ENCODE measurements around the gene SH3BP4.
A peak's percentile ranks its signal among the peaks of the same experiment; 100 is the strongest.

SH3BP4 gene

DNA sequence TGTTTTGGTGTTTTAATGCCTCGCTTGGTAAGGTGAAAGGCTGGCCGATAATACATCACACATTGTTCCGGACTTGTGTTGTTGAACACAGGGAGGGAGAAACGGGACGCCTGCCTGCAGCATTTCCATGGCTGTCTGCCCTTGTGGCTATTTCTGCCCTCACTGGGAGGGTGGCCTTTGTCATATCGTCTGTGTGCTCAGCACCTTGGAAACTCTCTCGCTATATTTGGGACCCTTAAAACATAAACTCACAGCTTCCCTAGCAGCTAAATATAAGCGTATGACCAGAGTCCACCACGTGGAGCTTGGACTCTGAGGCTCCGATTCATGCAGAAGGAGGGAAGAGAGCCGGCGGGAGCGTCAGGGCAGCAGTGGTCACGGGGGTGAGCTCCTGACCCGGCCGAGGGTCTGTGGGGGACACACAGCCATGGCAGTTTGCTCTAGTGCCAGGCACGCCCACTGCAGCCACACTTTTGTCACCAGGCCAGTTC is 111.7 kb downstream of the SH3BP4 start:
- no peak for DNase-seq

DNA sequence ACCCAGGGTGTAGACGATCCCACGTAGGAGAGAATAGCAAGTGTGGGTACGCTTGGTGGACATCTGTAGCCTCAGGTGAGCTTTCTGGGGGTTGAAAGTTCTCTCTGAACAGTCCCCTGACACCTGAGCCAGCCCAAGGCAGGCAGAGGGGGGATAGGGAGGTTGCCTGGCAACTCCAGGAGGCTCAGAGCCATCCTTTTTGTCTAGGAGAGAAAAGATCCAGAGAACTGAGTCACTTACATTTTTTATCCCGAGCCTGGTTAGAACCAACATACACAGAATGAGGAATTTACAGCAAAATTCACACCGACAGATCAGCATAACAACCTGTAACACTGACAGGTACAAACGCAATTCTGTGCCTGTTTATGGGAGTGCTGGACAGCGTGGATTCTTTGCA is 113.2 kb downstream of the SH3BP4 start:
- no peak for DNase-seq

DNA sequence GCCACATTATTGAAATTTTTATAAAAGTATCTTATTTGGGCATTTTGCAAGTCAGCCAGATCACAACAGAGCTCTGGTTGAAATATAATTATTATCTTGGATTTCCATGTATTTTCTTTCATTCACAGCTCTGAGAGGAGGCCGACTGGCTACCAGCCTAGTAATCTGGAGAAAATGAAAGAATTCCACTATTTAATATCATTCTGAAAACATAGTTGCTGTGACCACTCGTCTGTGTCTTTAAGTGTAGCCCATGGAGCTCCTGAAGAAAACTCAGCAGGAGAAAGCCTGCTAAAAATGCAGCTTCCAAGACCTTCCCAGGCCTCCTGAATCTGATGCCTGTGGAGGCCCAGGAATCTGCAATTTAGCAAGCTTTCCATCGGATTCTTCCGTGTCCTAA is 114.7 kb downstream of the SH3BP4 start:
- DNase-seq = no peak

DNA sequence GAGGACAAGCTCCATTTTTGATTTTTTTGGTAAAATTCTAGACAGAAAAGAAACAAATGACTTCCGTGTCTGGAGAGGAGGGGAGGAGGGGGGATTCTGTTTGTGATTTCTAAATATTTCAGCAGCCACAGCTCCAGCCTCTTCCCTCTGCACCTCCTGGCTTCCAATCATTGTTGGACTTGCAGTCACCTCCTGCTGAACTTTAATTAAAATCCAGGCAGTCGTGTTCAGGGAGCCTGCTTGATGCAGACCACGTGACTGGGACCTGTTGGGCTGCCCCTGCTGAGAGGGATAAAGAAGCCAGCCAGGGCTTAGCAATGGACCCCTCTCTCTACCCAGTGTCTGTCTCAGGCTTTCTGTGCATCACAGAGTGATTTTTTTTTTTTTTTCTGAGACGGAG is 115.1 kb downstream of the SH3BP4 start:
- no peak for DNase-seq

DNA sequence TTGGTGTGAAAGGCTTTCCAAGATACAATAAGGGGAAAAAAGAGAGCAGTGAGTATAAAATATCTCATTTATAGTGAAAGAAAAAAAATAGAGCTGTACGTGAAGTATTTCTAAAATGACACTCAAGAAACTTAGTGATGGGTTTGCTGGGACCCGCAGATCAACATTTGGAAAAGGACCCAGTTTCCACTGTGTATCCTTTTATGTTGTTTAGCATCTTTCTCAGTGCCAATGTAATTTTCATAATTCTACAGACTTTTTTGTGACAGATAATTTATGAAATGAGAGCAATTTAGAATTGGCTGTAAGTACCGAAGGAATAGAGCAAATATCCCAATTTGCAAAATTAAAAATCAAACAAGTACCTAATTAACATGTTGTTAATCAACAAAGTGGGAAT is 116.9 kb downstream of the SH3BP4 start:
- no peak for DNase-seq

DNA sequence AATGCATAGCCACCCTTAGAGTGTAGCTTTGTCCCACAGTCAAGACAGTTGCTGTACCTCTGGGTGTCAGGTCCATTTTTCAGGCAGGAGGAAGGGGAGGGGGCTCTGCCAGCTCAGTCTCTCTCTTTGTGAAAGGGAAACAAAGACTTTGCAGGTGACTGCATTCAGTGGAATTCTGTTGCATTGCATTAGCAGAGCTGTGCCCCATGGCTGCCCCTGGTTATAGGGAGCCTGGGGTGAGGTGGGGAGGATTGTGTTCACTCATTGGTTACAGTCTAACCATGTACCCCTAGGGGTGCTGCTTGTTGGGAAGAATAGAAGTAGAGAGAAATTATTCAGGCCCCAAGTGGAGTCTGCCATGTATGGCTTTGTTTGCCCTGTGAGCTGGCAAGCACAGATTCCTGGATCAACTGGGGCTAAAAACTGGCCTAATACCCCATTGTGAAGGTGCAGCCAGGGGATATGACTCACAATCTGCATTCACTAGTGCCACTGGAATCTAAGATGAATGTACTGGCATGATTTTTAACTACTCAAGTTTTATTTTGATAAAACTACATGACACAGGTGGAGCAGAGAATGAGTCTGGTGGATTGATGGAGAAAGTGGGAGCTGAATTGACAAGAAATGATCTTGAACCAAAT is 118.4 kb downstream of the SH3BP4 start:
- DNase-seq = no peak

DNA sequence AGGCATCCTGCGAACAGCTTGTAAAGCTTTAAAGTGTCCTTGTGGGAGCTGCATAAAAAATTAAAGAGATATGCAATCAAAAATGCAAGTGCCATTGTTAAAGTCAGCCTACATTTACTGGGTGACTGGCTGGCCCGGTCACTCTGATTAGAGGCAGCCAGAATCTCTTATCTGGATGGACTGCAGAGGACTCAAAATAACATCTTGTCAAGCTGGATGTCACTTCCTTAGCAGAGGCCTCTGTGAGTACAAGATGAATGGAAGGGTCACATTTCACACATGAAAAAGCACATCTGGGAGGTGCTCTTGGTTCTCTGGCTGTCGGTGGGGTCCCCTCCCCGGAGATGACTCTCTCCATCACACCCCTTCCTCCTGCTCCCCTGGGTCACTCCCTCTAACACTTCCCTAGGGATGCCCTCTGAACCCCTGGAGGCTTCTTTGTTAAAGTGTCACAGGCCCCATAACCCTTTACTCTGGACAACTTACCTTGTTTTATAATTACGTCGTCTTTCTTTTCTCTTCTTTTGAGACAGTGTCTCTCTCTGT is 122.1 kb downstream of the SH3BP4 start:
- DNase-seq = no peak

DNA sequence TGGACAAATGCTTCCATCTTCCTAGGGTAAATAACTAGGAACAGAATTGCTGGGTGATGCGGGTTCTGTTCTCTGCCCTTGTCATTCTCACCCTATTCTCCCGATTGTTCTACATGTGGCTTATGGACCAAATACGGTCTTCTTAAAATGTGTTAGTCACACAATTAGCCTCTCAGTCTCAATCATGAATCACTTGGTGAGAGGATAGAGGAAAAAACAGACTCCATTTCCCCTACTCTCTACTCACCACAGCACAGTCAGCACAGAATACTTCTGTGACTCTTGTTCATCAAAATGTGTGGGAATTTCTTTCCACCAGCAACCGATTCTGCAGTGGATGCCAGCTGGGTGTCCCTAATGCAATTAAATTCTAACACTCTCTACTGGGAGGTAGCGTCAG is 125.2 kb downstream of the SH3BP4 start:
- DNase-seq = no peak

DNA sequence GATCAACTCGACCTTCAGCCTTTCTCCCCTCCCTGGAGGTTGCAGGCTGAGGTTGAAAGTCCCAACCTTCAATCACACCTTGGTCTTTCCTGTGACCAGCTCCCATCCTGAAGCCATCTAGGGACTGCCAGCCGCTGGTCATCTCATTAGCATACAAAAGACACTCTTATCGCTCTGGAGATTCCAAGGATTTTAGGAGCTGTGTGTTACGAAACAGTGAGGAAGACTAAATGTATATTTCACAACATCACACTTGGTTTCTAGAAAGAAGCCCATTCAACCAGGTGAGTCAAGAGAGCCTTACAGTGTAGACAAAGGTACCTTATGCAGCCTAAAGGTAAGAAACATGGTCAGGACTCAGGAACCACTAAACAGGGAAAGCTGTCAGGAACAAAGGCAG is 126.4 kb downstream of the SH3BP4 start:
- DNase-seq = no peak

DNA sequence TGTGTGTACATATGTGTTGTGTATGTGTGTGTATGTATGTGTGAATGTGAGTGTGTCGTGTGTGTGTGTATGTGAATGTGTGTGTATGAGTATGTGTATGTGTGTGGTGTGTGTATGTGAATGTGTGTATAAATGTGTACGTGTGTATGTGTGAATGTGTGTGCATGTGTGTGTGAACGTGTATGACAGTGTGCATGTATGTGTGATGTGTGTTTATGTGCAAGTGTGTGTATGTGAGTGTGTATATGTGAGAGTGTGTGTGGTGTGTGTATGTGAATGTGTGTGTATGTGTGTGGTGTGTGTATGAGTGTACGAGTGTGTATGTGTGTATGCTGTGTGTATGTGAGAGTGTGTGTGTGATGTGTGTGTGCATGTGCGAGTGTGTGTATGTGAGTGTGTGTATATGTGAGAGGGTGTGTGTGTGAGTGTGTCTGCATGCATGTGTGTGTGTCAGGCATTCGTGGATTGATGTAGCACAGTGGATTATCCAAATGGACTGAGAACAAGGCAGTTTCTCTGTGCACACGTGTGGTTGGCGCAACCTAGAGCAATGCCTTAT is 127.2 kb downstream of the SH3BP4 start:
- no peak for DNase-seq

DNA sequence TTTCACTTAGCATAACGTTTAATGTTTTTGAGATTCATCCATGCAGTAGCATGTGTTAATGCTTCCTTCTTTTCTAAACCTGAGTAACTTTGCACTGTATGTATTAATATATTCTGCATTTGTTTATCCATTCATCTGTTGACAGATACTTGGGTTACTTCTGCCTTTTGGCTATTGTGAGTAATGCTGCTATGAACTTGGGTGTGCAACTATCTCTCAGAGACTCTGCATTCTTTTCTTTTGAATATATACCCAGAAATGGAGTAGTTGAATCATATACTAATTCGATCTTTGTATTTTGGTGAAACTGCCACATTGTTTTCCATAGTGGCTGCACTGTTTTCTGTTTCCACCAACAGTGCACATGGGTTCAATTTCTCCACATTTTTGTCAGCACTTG is 128.3 kb downstream of the SH3BP4 start:
- no peak for DNase-seq

DNA sequence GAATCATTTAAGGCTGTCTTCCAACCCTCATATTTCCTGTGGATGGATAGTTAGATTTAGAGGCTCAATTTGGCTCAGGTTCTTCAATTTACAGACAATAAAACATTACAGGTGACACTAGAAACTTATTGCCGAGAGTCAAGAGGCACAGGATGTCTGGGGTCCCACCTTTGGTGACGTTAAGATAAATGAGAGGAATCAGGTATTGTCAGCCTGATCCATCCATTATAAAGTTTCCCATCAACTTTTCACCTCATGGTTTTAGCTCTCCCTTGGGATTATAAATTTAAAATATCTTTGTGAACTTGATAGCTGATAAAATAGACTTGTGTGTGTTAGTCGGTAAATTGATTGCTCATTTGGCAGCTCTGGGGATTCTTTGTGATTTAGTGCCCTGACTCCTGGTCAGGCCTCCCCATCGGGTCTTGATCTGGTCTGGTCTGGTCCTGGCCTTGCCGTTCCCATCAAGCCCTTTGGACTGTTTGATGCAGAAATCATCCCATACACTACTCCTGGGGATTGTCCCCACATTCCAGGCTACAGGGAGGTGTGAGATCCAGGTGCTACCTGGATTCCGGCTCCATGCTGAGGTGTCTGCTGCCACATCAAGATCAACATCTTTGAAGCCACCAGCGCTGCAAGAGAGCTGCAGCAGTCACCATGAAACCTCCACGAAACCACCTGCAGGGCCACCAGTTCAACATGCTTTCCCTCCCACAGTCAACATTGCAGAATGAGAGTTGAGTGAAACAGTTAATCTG is 130.9 kb downstream of the SH3BP4 start:
- DNase-seq = no peak

DNA sequence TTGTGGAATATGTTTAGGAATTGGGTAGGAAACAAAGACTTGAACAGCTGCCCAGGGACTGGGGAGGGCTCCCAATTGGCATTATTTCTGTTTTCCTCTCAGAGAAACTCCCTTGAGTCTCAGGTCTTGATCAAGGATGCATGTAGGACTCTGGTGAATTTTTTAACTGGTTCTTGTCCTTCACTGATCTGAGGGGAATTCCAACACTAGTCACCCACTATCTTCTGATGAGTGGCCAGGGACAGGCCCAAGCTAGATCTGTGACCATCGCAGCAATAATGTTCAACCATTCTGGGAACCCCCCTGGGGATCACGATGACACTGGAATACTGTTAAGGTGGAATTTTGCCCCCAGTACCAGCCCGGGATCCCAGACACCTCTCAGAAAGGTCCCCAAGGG is 132.0 kb downstream of the SH3BP4 start:
- no peak for DNase-seq

DNA sequence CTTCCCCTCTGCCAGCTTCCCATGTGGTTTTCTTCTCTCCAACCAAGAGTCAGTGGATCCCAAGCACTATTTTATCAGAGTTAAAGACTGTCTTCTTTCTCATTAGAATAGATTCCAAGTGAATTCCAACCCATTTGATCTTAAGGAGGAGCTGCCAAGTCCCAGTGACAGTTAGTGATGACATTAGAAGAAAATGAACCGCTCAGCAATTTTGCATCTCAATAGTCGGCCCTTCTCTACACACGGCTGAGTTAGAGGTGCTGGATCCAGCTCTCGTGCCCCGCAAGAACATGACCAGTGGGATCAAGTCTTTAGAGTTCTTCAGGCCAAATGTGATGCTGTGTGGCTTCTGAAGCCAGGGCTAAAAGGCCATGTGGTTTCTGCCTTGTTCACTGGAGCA is 132.6 kb downstream of the SH3BP4 start:
- no peak for DNase-seq

DNA sequence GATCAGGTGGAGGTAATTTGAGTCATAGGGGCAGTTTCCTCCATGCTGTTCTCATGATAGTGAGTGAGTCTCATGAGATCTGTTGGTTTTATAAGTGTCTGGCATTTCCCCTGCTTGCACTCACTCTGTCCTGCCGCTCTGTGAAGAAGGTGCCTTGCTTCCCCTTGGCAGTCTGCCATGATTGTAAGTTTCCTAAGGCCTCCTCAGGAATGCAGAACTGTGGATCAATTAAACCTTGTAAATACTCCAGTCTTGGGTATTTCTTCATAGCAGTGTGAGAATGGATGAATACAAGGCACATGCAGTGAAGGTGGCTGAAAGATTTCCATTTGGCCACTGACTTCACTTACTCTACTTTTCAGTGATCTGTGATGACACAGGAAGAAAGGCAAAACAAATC is 133.7 kb downstream of the SH3BP4 start:
- DNase-seq = no peak

DNA sequence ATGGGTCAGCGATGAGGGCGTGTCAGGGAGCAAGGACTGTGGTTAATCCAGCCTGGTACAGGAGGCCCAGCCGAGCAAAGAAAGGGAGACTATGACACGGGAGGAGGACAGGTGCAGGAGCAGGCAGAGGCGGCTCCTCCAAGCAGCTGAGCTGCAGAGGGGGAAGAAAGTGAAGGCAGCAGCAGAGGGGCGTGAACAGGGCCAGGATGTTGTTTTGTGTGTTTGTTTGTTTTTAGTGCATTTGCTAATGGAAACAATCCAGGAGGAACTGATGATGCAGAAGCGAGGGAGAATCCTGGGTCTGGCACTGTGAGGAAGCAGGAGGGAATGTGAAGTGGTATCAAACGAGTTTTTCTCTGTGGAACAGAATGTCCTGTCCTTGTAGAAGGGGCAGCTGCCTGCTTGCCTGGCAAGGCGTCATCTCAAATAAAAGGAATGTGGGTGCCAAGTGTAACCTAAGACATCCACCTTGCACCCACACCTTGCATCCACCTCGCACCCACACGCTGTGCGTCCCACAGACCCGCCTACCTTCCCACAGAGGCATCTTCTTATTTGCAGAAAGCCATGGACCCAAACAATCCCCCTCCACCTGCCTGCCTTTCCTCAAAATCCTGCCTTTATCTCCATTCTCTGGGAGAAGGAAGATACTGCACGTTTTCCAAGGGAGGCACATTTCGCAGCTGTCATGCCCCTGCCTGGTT is 134.8 kb downstream of the SH3BP4 start:
- peak; percentile 12 for DNase-seq

DNA sequence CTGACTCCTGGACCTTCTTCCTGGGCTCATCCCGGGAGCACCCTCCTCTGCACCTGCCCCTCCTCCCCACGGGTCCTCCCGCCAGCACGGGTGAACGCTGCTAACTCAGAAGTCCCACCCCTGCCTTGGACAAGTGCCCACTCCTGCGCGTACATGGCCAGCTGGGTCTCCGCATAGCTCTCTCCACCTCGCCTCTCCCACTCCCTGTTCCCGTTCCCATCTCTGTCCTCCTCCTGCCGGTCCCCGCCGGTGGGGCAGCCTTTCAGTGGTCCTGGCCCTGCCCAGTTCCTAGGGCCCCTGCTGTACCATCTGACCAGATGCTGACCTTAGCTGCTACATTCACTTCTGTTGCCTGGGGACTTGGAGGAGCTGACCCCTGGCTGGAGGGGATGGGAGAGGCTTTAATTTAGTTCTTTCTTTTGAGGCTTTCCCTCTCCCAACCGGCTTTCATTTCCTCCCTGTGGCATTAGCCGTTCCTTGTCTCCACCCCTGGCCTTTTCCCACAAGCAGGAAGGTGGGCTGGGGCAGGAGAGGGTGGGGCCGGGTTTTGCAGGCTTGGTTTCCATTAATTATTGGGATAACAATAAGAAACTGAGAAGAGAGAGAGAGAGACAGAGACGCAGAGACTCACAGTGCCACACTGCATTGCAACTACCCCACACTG is 136.1 kb downstream of the SH3BP4 start:
- DNase-seq = no peak

DNA sequence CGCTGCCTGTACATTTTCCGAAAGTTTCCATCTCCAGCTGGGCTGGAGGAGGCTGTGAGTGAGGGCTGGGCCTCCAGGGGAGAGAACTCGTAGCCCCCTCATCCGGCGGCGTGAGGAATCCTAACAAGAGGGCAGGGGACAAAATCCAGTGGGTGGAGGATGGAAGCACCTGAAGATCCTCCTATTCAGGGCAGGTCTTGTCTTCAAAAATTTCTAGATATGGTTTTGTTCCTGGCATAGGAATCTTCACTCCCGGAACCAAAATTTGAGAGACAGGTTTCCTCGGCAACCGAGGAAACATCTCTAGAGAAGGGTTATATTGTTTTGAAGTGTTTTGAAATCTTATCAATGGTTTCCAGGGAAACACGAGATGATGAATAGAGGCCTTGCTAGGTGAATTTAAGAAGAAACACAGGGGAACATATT is 136.7 kb downstream of the SH3BP4 start:
- DNase-seq = peak; percentile 46

DNA sequence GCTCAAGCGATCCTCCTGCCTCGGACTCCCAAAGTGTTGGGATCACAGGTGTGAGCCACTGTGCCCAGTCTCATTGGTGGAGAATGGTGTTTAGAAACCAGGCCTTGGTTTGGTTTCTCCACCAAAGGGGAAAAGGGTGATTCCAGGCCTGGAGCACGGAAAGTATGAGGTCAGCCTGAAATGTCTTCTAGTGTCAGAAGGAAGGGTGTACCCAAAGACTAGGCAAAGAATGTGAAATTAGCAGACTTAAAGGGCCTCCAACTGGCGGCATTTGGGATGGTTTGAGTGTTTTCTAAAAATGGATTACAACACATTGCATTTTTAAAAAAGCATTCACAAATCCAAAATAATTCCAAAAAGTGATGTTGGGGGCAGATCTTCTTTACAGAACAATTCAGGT is 139.6 kb downstream of the SH3BP4 start:
- no peak for DNase-seq

DNA sequence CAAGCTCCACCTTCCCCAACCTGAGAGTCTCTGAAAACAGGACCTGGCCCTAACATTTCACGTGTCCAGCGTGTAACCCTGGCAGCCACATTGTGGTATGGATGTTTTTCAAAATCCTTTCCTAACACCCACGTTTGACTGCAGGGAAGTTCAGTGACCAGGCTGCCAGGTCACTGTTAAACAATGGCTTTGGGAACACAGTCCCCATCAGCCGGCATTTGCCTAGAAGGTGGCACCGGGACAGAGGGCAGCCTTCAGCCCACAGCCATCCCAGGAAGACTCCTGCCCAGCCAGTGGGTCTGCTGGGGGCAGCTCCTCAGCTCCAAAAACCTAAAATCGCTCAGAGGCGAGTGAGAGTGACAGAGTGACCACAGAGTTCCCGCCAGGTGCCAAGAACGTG is 140.2 kb downstream of the SH3BP4 start:
- DNase-seq = no peak

DNA sequence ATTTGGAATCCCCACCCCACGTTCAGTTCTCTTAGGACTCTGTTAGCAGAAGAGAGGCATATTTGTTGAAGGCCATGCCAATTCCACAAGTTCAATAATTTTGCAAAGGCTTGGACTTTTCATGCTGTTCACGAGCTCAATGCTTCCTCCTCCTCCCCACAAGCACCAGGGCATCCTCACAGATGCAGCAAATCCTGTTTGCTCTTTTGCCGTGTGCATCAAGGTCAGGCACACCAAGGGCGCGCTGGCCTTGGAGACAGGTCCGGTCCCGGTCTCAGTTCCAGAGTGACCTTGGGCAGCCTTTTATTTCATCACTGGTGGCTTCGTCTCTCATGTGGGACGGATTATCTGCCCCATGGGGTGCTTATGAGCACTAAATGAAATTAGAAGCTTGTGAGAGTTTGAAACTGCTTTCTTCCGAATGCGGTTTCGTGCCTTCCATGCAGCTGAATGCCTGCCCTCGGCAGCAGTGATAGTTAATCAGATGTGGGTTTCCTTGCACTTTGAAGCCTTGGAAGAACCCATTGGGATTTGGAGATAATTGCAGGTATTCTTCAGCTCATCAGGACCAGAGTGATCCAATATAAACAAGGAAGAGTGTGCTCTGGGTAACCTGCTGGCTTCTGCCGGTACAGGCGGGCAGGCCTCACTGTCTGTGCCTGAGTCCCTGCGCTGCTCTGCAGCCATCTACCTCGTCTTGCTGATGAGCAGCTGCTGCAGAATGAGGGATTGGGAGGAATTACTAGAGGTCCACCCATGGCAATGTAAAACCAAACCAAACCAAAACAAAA is 140.8 kb downstream of the SH3BP4 start:
- no peak for DNase-seq

DNA sequence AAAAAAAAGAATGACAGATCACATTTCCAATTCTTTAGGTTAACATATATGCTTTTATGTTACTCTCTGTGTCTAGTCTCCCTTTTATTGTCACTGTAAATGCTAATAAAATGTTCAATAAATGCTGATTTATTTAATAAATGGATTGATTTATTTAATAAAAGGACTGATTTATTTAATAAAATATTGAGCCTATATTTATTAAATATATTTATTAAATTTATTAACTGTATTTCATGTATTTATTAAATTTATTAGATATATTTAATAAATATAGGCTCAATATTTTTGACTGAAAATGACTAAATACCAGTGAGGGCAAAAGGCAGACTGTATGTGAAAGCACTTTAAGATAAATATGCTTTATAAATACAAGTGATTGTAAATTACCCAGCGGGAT is 142.6 kb downstream of the SH3BP4 start:
- no peak for DNase-seq
